Measurements from ENCODE around the gene PIGB.
"Not testable (repeated sequence)": the region's sequence is repeated elsewhere in the genome, so short reads cannot be mapped to it uniquely, and the experiment has no call there.

PIGB gene

DNA sequence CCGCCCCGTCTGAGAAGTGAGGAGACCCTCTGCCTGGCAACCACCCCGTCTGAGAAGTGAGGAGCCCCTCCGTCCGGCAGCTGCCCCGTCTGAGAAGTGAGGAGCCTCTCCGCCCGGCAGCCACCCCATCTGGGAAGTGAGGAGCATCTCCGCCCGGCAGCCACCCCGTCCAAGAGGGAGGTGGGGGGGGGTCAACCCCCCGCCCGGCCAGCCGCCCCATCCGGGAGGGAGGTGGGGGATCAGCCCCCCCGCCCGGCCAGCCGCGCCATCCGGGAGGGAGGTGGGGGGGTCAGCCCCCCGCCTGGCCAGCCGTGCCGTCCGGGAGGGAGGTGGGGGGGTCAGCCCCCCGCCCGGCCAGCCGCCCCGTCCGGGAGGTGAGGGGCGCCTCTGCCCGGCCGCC, 16.2 kb upstream of the PIGB start:
- DNase-seq (ENCODE audit: low read depth) = not testable (repeated sequence)

DNA sequence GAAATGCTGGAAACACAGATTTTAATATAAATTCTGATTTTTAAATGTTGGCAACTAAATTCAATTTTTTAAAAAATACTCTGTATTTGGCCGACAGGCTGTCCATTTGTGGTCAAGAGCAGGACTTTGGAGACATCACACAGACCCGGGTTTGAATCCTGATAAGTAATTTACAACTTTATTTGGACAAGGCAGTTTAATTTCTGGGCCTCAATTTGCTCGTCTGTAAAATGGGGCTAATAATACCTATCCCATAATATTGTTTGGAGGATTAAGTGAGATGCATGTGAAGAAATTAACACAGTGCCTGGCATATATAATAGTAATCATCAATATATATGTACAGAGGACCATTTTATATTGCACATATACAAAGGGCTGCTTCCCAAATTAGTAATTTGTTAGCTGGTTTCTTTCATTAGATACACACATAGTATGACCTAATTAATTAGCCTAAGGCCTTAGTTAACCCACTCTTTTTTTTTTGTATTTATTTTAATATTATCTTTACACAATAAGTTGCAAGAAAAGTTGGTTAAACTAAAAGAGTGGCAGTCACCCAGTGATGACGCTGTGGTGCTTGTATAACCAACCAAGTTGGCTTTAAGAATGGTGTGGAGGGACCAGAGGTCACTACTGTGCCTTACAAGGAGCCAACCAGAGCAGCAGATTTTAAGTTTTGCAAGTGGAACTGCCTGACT, 665 bp downstream of the PIGB start:
- DNase-seq (ENCODE audit: low read depth) = no peak

DNA sequence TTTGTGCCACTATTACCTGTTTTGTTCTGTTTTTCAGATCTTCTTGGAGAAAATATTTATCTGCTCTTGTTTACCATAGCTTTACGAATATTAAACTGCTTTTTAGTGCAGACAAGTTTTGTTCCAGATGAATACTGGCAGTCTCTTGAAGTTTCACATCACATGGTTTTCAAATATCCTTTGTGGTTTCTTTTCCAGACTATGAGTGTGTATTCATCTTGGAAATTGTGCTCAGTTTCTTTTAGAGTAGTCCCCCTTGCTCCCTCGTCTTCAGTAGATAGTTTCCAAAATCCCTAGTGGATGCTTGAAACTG, 1.2 kb downstream of the PIGB start:
- no peak for DNase-seq (ENCODE audit: low read depth)

DNA sequence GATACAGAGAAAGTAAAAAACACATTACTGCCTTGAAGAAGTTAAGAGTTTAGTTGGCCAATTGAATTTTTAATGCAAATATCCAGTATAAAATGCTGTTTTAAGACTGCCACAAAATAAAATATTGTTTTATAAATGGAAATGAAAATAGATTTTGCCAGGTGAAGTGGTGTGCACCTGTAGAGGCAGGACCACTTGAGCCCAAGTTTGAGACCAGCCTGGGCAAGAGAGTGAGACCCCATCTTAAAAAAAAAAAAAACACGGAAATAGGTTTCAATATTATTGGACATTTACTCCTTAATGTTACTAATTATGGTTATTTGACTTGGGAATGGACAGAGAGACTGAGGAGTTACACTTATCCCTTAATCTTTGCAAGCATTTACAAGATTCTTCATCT, 1.9 kb downstream of the PIGB start:
- no peak for DNase-seq (ENCODE audit: low read depth)

DNA sequence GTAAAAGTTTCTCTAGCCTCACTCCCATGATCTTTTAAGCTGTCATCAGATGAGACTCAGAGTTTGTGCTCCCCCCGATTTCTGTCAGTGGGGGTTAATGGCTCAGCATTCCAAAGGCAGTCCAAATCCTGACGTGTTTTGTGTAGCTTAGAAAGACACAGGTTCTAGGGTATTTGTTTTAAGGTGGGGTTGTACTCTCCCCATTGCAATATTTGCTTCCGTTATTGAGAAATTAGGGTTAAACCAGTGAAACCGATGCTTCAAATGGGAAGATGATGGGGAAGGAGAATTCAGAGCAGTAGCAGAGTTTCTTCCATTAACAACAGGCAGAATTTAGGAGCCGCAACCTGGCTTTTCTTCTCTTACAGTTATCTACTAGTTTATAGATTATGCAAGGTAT, 3.4 kb downstream of the PIGB start:
- no peak for DNase-seq (ENCODE audit: low read depth)

DNA sequence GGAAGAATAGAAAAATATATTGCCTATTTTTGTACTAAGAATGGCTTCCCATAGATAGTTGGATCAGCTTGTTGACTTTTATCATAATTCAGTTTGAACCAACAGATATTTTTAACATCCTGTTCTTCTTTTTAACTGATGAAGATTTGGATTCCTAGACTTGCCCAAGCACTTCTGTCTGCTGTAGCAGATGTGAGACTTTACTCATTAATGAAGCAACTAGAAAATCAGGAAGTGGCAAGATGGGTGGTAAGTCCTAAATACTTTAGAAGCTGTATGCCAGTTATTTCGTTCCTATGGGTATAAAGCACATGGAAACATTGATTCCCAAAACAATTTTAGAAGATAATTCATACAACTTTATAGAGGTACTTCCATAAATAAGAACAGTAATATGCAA, 8.4 kb downstream of the PIGB start:
- DNase-seq (ENCODE audit: low read depth) = no peak

DNA sequence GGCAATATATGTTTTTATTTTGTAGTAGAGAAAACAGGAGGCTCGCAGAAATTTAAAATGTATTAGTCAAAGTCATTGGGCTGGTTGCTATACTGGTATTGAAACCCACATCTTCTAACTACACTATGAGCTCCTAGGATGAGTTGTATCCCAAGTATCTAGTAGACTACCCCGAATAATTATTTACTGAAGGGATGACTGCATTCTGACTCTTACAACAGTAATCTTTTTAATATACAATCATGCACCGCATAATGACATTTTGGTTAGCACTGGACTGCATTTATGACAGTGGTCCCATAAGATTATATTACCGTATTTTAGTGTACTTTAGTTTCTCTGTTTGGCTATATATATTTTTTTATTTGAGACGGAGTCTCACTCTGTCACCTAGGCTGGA, 15.3 kb downstream of the PIGB start:
- DNase-seq (ENCODE audit: low read depth) = no peak

DNA sequence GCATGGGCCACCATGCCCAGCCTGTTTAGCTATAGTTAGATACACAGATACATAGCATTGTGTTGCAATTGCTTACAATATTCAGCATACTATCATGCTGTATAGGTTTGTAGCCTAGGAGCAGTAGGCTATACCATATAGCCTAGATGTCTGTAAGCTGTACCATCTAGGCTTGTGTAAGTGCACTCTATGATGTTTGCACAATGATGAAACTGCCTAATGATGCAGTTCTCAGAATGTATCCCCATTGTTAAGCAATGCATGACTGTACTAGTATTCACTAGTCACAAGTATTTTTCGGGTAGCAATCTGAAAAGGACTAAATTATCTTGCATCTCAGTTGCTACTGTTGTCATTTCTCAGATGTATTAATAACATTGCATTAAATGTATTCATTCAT, 16.0 kb downstream of the PIGB start:
- DNase-seq (ENCODE audit: low read depth) = no peak

DNA sequence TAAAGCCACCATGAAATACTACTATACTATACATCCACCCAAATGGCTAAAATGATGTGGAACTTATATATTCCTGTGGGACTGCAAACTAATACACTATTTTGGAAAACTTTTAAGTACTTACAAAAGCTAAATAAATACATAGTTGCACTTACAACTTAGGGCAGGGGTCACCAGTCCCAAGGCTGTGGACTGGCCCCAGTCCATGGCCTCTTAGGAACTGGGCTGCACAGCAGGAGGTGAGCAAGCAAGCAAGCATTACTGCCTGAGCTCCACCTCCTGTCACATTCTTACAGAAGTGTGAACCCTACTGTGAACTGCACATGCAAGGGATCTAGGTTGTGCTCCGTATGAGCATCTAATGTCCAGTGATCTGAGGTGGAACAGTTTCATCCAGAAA, 18.1 kb downstream of the PIGB start:
- DNase-seq (ENCODE audit: low read depth) = no peak

DNA sequence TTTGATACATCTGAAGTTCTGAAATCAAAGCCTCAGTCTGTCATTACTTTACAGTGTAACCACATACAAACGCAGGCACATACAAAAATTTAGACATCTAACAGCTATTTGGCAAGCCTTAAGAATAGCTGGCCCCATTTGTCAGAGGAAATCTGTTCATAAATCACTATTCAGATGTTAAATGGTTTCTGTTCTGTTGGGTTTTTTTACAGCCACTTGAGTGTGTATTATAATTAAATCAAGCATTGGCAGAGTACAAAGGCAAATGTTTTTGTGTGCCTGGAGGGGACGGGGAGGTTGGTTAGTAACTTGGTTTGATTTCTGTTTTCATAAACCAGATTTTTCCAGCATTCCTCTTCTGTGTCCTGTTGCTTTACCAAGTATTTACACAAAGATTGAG, 24.1 kb downstream of the PIGB start:
- DNase-seq (ENCODE audit: low read depth) = no peak

DNA sequence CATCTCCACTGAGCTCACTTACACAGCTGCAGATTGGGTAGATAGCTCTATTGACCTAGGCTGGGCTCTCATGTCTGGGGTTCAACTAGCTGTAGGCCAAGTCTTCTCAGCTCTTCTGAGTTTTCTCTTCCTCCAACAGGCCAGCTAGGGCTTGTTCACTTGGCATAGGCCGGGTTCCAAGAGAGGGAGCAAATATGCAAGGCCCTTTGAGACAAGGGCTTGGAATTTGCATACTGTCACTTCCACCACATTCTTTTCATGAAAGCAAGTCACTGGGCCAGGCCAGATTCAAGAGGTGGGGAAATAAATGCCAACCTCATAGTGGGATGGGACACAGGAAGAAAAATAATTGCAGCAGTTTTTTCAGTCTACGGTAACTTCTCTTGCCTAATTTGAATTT, 25.2 kb downstream of the PIGB start:
- no peak for DNase-seq (ENCODE audit: low read depth)

DNA sequence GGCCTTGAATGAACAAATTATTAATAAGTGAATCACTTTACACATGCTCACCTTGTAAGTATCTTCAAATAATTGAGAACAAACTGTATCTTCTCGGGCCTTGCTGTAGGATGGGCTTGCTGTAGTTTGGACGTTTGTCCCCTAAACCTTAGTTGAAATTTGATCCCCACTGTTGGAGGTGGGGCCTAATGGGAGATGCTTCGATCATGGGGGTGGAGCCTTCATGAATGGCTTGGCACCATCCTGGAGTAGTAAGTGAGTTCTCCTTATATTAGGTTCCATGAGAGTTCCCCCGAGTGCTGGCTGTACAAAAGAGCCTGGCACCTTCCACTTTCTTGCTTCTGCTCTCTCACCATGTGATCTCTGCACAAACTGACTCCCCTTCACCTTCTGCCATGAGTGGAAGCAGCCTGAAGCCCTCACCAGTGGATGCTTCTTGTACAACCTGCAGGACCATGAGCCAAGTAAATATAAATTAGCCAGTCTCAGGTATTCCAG, 29.3 kb downstream of the PIGB start:
- no peak for DNase-seq (ENCODE audit: low read depth)

DNA sequence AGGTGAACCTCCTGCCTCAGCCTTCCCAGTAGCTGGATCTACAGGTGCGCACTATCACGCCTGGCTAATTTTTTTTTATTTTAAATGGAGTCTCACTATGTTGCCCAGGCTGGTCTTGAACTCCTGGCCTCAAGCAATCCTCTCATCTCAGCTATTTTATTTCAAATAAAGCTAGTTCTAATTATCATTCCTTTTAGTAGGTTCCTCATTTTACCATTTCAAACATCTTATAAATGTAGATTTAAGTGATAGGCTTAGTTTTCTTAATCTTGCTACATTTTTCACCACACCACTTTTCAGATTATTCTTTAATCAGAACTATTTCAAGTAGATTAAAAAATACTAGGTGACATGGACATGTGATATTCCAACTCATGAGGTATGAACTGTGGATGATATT, 30.3 kb downstream of the PIGB start:
- no peak for DNase-seq (ENCODE audit: low read depth)

DNA sequence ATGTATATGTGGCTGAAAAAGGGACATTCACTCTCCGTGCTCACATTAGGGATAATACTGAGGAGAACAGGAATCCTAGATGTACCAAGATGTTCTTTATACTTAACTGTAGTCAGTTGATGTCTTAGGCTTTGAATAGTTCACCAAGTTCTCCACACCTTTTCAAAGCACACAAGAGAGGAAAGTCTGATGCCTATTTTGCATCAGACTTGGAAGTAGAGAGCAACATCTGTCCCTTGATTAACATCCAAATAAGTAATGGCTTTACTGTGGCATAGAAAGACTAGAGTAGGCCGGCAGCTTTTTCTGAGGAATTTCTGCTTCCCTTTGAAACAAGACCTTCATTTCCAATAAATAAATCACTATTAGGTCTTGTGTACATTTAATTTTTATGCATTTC, 34.0 kb downstream of the PIGB start:
- DNase-seq (ENCODE audit: low read depth) = no peak

DNA sequence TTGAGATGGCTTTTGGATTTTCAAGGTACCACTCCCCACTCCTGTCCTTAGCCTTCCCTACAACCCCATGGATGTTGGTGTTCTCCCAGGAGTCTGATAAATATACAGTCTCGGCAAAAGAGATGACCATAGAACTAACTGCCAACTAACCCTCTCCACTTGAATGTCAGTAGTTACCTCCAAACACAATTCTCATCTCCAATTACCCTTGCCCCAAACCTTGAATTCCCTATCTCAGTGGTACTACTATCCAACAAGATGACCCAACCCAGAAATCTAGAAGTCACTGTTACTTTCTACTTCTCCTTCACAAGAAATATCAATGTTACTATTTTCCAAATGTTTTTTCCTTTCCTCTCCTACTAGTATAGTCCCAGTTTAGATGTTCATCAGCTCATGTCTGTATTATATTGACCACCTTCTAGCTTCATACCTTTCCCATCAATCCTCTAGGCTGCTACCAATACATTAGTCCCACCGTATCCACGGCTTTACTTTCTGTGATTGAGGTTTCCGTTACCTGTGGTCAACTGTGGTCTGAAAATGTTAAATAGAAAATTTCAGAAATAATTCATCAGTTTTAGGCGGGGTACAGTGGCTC, 38.1 kb downstream of the PIGB start:
- DNase-seq (ENCODE audit: low read depth) = no peak

DNA sequence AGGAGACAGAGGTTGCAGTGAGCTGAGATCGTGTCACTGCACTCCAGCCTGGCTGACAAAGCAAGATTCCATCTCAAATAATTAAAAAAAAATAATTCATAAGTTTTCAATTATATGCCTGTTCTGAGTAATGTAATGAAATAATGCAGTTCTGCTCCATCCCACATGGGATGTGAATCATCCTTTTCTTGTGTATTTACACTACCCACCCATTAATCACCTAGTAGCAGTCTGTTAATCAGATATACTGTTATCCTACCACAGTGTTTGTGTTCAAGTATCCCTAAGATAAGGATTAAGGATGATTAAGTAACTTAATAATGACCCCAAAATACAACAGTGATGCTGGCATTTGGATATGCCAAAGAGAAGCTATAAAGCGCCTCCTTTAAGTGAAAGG, 38.8 kb downstream of the PIGB start:
- no peak for DNase-seq (ENCODE audit: low read depth)

DNA sequence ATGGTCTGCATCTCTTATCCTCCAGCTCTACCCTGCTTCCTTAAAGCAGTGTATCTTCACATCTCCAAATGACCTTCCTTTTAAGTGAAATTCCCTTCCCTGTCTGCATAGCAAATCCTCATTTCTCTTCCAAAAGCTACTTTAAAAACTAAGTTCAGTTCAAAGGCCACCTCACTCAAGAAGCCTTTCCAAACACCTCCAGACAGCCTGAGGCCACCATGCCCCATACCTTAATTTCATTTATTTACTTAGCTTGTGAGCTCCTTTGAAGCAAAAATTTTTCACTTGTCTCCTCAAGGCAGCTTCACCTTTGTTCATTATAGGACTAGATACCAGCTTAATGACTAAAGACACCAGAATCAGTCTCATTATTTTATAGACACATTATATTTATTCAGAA, 39.4 kb downstream of the PIGB start:
- no peak for DNase-seq (ENCODE audit: low read depth)

DNA sequence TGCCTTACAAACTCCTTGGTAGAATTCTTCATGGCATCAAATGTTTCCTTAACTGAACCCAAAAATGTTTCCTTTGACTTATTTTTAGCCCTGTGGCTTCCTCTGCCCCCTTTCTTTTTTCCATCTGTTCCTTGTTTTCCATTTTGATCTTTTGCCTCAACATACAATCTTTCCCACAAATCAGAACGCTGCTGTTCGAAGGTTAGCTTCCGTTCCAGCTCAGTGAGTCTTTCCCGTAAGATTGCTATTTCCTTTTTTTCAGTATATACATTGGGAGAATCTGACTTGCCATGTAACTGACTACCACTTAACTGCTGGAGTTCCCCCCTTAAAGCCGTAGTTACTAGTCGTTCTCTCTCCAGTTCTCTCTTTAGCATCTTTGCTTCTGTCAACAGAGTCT, 41.2 kb downstream of the PIGB start:
- DNase-seq (ENCODE audit: low read depth) = no peak

DNA sequence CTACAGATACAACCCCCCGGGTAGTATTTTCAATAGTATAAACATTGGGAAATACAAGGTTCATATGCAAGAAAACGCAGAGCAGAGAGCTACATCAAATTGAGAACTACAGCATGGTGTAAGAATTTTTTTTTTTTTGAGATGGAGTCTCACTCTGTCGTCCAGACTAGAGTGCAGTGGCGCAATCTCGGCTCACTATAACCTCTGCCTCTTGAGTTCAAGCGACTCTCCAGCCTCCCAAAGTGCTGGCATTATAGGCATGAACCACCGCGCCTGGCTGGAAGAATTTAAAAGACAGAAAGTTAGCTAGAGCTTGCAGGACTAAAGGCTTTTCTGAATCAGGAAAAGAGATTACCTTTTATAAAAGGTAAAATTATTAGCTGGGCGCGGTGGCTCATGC, 42.0 kb downstream of the PIGB start:
- DNase-seq (ENCODE audit: low read depth) = no peak

DNA sequence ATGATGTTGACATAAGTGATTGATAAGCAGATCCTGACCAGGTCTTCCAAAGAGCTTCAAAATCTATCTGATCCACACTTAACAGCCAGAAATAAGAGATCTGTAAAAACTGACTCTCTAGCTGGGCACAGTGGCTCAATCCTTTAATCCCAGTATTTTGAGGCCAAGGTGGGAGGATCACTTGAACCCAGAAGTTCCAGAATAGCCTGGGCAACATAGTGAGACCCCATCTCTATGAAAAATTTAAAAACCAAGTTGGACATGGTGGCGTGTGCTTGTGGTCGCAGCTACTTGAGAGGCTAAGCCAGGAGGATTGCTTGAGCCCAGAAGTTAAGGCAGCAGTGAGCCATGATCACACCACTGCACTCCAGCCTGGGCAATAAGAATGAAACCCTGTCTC, 43.6 kb downstream of the PIGB start:
- no peak for DNase-seq (ENCODE audit: low read depth)

DNA sequence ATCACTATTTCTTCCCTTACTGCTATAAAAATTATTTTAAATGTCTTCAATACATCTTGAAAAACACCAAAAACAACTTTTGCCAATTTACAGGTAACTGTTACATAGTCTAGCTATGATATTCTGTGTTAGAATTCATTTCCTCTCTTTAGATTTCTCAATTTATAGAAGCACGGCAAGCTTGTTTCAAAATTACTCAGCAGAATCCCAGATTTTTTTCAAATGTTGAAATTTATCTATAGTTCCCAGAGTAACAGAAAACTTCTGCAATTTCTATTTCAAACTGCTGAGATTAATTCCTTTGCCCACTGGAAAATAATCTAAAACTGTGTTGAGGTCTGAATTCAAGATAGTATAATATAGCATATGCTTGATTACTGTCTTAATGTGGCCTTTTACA, 48.0 kb downstream of the PIGB start:
- DNase-seq (ENCODE audit: low read depth) = no peak

DNA sequence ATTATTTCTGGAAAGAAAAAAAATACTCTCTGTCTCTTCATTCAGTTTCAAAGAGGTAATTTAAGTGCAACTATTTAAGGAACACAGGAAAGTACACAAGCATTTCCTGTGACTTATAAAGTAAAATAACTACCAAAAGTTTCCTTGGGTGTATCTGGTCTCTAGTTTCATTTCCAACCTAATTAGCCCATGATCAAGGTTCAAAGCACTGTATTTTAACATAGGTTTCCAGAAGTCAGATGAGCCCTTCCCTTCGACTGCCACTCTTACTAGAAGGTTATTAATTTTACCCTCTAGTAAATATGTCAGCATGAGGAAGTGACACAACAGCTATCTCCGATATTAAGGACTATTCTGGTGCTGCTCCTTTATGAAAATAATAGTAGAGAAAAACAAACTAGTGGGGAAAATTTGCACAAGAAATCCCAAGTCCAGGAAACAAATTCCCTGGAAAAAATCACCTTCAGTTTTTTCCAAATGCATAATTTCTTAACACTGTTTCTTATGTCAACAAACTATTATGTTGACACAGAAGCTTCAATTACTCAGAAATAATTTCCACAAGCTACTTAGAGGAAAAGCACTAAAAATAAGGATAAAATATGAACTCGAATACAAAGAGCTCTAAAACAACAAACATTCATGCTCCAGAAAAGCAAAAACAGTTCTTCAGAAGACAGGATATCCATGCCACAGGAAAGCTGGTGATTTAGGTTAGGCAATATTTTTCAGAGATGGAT, 53.8 kb downstream of the PIGB start:
- DNase-seq (ENCODE audit: low read depth) = no peak

DNA sequence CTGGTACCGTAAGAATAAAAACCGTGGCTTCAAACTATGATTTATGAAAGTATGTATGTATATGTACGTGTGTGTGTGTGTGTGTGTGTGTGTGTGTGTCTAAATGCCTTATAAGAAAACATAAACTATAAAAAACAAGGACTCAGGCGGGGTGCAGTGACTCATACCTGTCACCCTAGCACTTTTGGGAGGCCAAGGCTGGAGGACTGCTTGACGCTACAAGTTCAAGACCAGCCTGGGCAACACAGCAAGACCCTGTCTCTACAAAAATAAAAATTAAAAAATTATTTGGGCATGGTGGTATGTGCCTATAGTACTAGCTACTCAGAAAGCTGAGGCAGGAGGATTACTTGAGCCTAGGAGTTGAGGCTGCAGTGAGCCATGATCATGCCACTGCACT, 60.1 kb downstream of the PIGB start:
- DNase-seq (ENCODE audit: low read depth) = no peak

DNA sequence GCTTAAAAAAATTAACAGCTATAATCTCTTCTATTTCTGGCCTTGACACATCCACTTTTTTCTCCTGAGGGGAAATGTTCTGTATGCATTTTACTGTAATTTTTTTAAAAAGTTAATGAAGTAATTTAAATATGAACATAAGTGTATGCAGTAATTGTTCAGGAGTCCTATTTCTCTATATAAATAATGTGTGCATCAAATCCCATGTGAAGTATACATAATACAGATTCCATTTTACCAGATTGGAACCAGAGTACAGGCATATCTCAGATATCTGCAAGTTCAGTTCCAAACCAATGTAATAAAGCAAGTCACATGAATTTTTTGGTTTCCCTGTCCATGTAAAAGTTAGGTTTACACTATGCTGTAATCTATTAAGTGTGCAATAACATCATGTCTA, 62.6 kb downstream of the PIGB start:
- DNase-seq (ENCODE audit: low read depth) = no peak
